Occipital lobe (tissue), 2 donors: Measurements from ENCODE around the gene EFCAB10. TPM values are rescaled to one million over a fixed set of nuclear protein-coding genes. Genes with fewer than 3 reads are reported as not detected.
"Not testable (repeated sequence)": the region's sequence is repeated elsewhere in the genome, so short reads cannot be mapped to it uniquely, and the experiment has no call there.

Source experiments
- DNase-seq: peaks from one replicate; lab custom pipeline; 2025; lab: John Stamatoyannopoulos, UW
- total RNA-seq: library from RNA; depleted of rRNA; stranded (reverse); fragments of >200 nt; gene quantifications from one replicate; pipeline ENCODE4 v1.2.3, GENCODE V29; 2014

The EFCAB10 gene
- total RNA-seq, 1 donor from 2014 or later = 3.3 TPM

GRCh38 chr7:105599080-105599479 is 17.8 kb upstream of the EFCAB10 start:
- not testable (repeated sequence) for DNase-seq

- no peak for DNase-seq
These were observed 15.6 kb upstream of the EFCAB10 start for GRCh38 chr7:105596866-105597265.

GRCh38 chr7:105594034-105594433 is 12.7 kb upstream of the EFCAB10 start:
- DNase-seq = no peak

GRCh38 chr7:105591522-105591921 is 10.2 kb upstream of the EFCAB10 start:
- no peak for DNase-seq

- no peak for DNase-seq
These were observed 9.5 kb upstream of the EFCAB10 start for GRCh38 chr7:105590793-105591192.

GRCh38 chr7:105589356-105590077 is 8.2 kb upstream of the EFCAB10 start:
- DNase-seq = peak; percentile 71

- DNase-seq = no peak
These were observed 6.8 kb upstream of the EFCAB10 start for GRCh38 chr7:105587909-105588635.

GRCh38 chr7:105585850-105586500 is 4.7 kb upstream of the EFCAB10 start:
- DNase-seq = no peak

- DNase-seq = no peak
These were observed 2.9 kb upstream of the EFCAB10 start for GRCh38 chr7:105584165-105584564.

- DNase-seq = no peak
These were observed 1.8 kb upstream of the EFCAB10 start for GRCh38 chr7:105583061-105583460.

GRCh38 chr7:105580022-105580740 is 1.1 kb downstream of the EFCAB10 start:
- no peak for DNase-seq

- DNase-seq = no peak
These were observed 2.8 kb downstream of the EFCAB10 start for GRCh38 chr7:105578496-105578895.

GRCh38 chr7:105577251-105577650 is 4.0 kb downstream of the EFCAB10 start:
- no peak for DNase-seq

- no peak for DNase-seq
These were observed 9.4 kb downstream of the EFCAB10 start for GRCh38 chr7:105571891-105572290.

- DNase-seq = no peak
These were observed 13.5 kb downstream of the EFCAB10 start for GRCh38 chr7:105567821-105568220.

GRCh38 chr7:105567024-105567423 is 14.3 kb downstream of the EFCAB10 start:
- DNase-seq = no peak

GRCh38 chr7:105565190-105565589 is 16.1 kb downstream of the EFCAB10 start:
- DNase-seq = no peak

- no peak for DNase-seq
These were observed 21.4 kb downstream of the EFCAB10 start for GRCh38 chr7:105559926-105560325.

GRCh38 chr7:105538339-105538738 is 43.0 kb downstream of the EFCAB10 start:
- DNase-seq = no peak

GRCh38 chr7:105532709-105533460 is 48.4 kb downstream of the EFCAB10 start:
- DNase-seq = no peak
